Measurements from ENCODE around the gene RPL31.

GRCh38 chr2:100967716-100968115, 34.4 kb upstream of the RPL31 start:
- TF ChIP-seq CTCF (conservative IDR thresholded peaks at IDR 0.05) (no peak), ZFX (IDR thresholded peaks at IDR 0.05) (no peak)

All from C4-2B (cell line).